LHCN-M2 (cell line): ENCODE measurements around the gene ATP11A. TPM values are rescaled to one million over a fixed set of nuclear protein-coding genes. Genes with fewer than 3 reads are reported as not detected.
"Not testable (repeated sequence)": the region's sequence is repeated elsewhere in the genome, so short reads cannot be mapped to it uniquely, and the experiment has no call there.

Experiments
- DNase-seq: peaks from one replicate; pipeline ENCODE4 v3.0.0-alpha.2; 2012; ENCODE audit warnings: low read depth
- total RNA-seq: library from RNA; depleted of rRNA; stranded (reverse); fragments of >200 nt; gene quantifications from 2 replicates; pipeline ENCODE4 v1.2.3, GENCODE V29; 2014

ATP11A gene
- total RNA-seq, 1 experiment from 2014 or later: 6.7 TPM

GRCh38 chr13:112669881-112670499, 19.8 kb upstream of the ATP11A start:
- DNase-seq: no peak

GRCh38 chr13:112670864-112671263, 19.0 kb upstream of the ATP11A start:
- no peak for DNase-seq

GRCh38 chr13:112671359-112671758, 18.5 kb upstream of the ATP11A start:
- DNase-seq: no peak

GRCh38 chr13:112672651-112673284, 17.1 kb upstream of the ATP11A start:
- DNase-seq: no peak

- no peak for DNase-seq
Observed at GRCh38 chr13:112674412-112675365, 15.1 kb upstream of the ATP11A start.

- DNase-seq: no peak
Observed at GRCh38 chr13:112675366-112675756, 14.5 kb upstream of the ATP11A start.

- not testable (repeated sequence) for DNase-seq
Observed at GRCh38 chr13:112677421-112677962, 12.3 kb upstream of the ATP11A start.

- no peak for DNase-seq
Observed at GRCh38 chr13:112679381-112679780, 10.5 kb upstream of the ATP11A start.

GRCh38 chr13:112679932-112680677, 9.7 kb upstream of the ATP11A start:
- DNase-seq: no peak

GRCh38 chr13:112680741-112681360, 9.0 kb upstream of the ATP11A start:
- DNase-seq: no peak

GRCh38 chr13:112683581-112683980, 6.3 kb upstream of the ATP11A start:
- no peak for DNase-seq

- DNase-seq: no peak
Observed at GRCh38 chr13:112684071-112684845, 5.6 kb upstream of the ATP11A start.

GRCh38 chr13:112685189-112685805, 4.5 kb upstream of the ATP11A start:
- DNase-seq: not testable (repeated sequence)

GRCh38 chr13:112685896-112686295, 3.9 kb upstream of the ATP11A start:
- DNase-seq: no peak

GRCh38 chr13:112686364-112686763, 3.5 kb upstream of the ATP11A start:
- no peak for DNase-seq

- DNase-seq: no peak
Observed at GRCh38 chr13:112686987-112687386, 2.9 kb upstream of the ATP11A start.

- DNase-seq: no peak
Observed at GRCh38 chr13:112687836-112688559, 1.8 kb upstream of the ATP11A start.

- peak; percentile 7 for DNase-seq
Observed at GRCh38 chr13:112688560-112689302, 1.1 kb upstream of the ATP11A start.
